Sigmoid colon (tissue), 7 donors: ENCODE measurements around the gene LMF1. TPM values are rescaled to one million over a fixed set of nuclear protein-coding genes. Genes with fewer than 3 reads are reported as not detected.

Source experiments
- DNase-seq: peaks from one replicate; pipeline ENCODE4 v3.0.0-alpha.2; 2019
- H3K27ac ChIP-seq, 4 donors: fragments of 200-600 bp; sonication (generic); one replicate each; pipeline ENCODE4 v1.5.1; 2016 to 2019; ENCODE audit warnings: mild to moderate bottlenecking in 1 of 4
- H3K27me3 ChIP-seq, 3 donors: fragments of 200-600 bp; sonication (generic); one replicate each; pipeline ENCODE4 v1.5.1; 2019; ENCODE audit warnings: mild to moderate bottlenecking in 1 of 3
- H3K36me3 ChIP-seq, 4 donors: fragments of 200-600 bp; sonication (generic); one replicate each; pipeline ENCODE4 v1.5.1; 2016 to 2019
- H3K4me1 ChIP-seq, 4 donors: fragments of 200-600 bp; sonication (generic); one replicate each; pipeline ENCODE4 v1.5.1; 2017 to 2019
- H3K4me3 ChIP-seq, 4 donors: fragments of 200-600 bp; sonication (generic); one replicate each; pipeline ENCODE4 v1.5.1; 2017 to 2019; ENCODE audit warnings: mild to moderate bottlenecking in 2 of 4, moderate library complexity in 1 of 4
- H3K9me3 ChIP-seq, 4 donors: fragments of 200-600 bp in 3 of 4; sonication (generic) in 3 of 4; one replicate each; pipeline versions ENCODE4 v1.5.1 to v1.6.1; 2013 to 2019
- EP300 ChIP-seq, 4 donors: sonication (generic); formaldehyde crosslinking; IDR thresholded peaks; one replicate each; pipeline ENCODE4 v1.6.1; 2017; ENCODE audit warnings: antibody characterized with exemption in 4 of 4
- POLR2A ChIP-seq, 2 donors: fragments of 450-650 bp; IDR thresholded peaks; one replicate each; pipeline ENCODE4 v1.6.1; 2016; ENCODE audit warnings: antibody characterized with exemption in 2 of 2, mild to moderate bottlenecking in 2 of 2, moderate library complexity in 2 of 2
- POLR2AphosphoS5 ChIP-seq, 4 donors: sonication (generic); formaldehyde crosslinking; IDR thresholded peaks; one replicate each; pipeline ENCODE4 v1.6.1; 2017; ENCODE audit warnings: antibody characterized with exemption in 4 of 4
- WGBS, 2 donors: extraction: QIAGEN DNeasy Blood & Tissue Kit; methylation state at CpG; one replicate each; pipeline ENCODE4 v1.1.7; 2013; 5-methylcytosine and 5-hydroxymethylcytosine counted together
- intact Hi-C: fragments of 100-400 bp; cut with DNase I; formaldehyde crosslinking; loops from one replicate; pipeline ENCODE4 v1.15.1; 2023
- polyA plus RNA-seq, 3 donors: library from polyadenylated mRNA; stranded (reverse); fragments of 200-250 nt; gene quantifications; one replicate each; pipeline ENCODE4 v1.2.3, GENCODE V29; 2013
- total RNA-seq, 4 donors: library from RNA; depleted of rRNA; stranded (reverse); fragments of >200 nt; gene quantifications; one replicate each; pipeline ENCODE4 v1.1.0, GENCODE V29; 2016
- TF ChIP-seq, protein P1 (sequence below), 4 experiments: fragments of 450-650 bp in 3 of 4; fragments of 200-600 bp in 1 of 4; IDR thresholded peaks; one replicate each; pipeline ENCODE4 v1.5.1; 2016 to 2019; ENCODE audit warnings: antibody characterized with exemption in 4 of 4, mild to moderate bottlenecking in 3 of 4, moderate library complexity in 2 of 4
- donor health status: healthy with polysubstance abuse.
- donor health status: Bipolar disorder and iron deficiency.
- donor health status: healthy.

LMF1 gene
- total and polyA plus RNA-seq, 7 donors: 1.2 to 34.1 (median 19.9) TPM

DNA sequence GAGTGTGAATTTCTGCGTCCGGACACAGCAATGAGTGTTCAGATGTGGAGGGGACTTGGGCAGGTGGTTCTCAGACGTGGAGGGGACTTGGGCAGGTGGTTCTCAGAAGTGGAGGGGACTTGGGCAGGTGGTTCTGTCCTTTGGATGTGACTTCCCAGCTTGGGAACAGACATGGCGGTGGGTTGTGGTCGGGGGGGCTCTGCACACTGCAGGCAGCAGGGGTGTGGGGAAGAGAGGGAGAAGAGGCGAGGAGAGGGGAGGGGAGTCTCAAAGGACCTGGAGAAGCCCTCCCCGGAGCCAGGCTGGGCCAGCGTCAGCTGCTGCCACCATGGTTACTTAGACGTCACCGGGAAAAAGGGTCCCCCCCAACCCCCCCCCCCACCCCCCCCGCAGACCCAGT lies 20.6 kb upstream of the LMF1 start:
- Histone ChIP-seq H3K9me3 (peaks cover 6 to 14% (median 11%) of the 10 kb centered on the region in 4 donors), H3K27me3 (peaks cover 0 to 42% (median 0%) of the 10 kb centered on the region in 3 donors), H3K4me3 (no peak overlapping the region), H3K4me1 (no peaks in the 10 kb centered on the region), H3K27ac (no peak overlapping the region), H3K36me3 (no peaks in the 10 kb centered on the region)
- 70 to 86% methylated on average over 10 of the region's 11 CpGs for WGBS, 2 donors
- DNase-seq: no peak
- no peak for TF ChIP-seq POLR2AphosphoS5 (IDR thresholded peaks at IDR 0.05)
- TF ChIP-seq, protein P1, sequence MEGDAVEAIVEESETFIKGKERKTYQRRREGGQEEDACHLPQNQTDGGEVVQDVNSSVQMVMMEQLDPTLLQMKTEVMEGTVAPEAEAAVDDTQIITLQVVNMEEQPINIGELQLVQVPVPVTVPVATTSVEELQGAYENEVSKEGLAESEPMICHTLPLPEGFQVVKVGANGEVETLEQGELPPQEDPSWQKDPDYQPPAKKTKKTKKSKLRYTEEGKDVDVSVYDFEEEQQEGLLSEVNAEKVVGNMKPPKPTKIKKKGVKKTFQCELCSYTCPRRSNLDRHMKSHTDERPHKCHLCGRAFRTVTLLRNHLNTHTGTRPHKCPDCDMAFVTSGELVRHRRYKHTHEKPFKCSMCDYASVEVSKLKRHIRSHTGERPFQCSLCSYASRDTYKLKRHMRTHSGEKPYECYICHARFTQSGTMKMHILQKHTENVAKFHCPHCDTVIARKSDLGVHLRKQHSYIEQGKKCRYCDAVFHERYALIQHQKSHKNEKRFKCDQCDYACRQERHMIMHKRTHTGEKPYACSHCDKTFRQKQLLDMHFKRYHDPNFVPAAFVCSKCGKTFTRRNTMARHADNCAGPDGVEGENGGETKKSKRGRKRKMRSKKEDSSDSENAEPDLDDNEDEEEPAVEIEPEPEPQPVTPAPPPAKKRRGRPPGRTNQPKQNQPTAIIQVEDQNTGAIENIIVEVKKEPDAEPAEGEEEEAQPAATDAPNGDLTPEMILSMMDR (IDR thresholded peaks at IDR 0.05): no peak
- TF ChIP-seq POLR2A (IDR thresholded peaks at IDR 0.05): no peak
- TF ChIP-seq EP300 (IDR thresholded peaks at IDR 0.05): no peak
- intact Hi-C loops: no loop called here

DNA sequence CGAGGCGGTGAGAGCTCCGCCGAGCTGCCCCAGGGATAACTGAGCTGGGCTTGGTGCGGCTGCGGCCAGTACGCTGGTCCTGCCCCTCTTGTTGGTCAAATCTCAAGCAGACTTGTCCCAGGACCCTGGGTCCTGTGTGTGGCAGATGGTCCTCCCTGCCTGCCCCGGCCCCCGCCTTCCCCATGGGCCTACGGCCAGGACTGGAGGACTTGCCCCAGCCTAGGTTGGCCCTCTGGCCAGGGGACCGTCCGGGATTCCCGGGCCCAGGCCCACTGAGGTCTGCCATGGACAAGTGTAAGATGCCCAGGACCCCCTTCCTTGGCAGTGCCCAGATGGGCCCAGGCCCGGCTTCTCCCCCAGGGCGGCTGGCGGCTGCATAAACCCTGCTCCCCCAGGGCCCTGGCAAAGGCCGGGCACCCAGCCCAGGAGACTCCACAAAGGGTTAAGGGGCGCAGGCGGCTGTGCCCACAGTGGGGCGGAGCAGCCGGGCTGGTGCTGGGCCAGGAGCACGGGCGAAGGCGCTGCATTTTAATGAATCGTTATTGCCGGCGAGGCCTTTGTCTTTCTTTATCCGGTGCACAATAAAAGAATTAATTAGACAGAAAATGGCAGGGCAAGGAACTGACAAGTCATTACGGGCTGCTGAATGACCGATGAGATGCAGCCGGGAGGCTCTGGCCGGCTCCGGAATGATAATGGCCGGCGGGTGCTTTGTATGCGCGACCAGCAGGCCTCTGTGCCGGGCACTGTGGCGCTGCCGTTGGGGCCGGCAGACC lies 19.9 kb upstream of the LMF1 start:
- peaks cover 6 to 11% (median 10%) of the 10 kb centered on the region in 4 donors for H3K9me3 ChIP-seq
- DNase-seq: no peak
- no peaks in the 10 kb centered on the region for H3K36me3 ChIP-seq
- 63 to 85% methylated on average over 41 of the region's 41 CpGs for WGBS, 2 donors
- H3K4me3 ChIP-seq: no peak overlapping the region
- H3K27ac ChIP-seq: no peak overlapping the region
- TF ChIP-seq EP300 (IDR thresholded peaks at IDR 0.05) (no peak), POLR2A (IDR thresholded peaks at IDR 0.05) (no peak)
- TF ChIP-seq, protein P1 (IDR thresholded peaks at IDR 0.05): no peak
- H3K4me1 ChIP-seq: no peaks in the 10 kb centered on the region
- H3K27me3 ChIP-seq: peaks cover 0 to 40% (median 0%) of the 10 kb centered on the region in 3 donors
- intact Hi-C loops: no loop called here

DNA sequence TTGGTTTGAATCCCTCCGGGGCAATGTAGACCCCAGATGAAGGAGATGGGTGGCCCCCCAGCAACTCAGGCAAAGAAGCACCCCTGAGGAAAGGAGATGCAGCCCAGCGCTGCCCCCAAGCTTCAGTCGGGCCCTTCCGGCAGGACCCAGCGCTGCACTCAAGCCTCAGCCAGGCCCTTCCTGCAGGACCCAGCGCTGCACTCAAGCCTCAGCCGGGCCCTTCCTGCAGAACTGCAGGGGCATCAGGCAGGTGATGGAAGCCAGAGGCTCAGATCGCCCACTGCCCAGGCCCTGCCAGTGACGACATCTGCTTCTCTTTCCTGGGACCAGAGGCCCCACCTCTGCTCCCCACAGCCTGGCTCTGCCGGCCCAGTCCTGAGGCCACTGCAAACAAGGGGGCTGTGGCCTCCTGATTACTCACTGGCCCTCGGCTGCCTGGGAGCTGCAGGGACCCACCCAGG lies 18.6 kb upstream of the LMF1 start:
- peaks cover 0 to 33% (median 0%) of the 10 kb centered on the region in 3 donors for H3K27me3 ChIP-seq
- 66 to 79% methylated on average over 11 of the region's 11 CpGs for WGBS, 2 donors
- no peaks in the 10 kb centered on the region for H3K4me1 ChIP-seq

DNA sequence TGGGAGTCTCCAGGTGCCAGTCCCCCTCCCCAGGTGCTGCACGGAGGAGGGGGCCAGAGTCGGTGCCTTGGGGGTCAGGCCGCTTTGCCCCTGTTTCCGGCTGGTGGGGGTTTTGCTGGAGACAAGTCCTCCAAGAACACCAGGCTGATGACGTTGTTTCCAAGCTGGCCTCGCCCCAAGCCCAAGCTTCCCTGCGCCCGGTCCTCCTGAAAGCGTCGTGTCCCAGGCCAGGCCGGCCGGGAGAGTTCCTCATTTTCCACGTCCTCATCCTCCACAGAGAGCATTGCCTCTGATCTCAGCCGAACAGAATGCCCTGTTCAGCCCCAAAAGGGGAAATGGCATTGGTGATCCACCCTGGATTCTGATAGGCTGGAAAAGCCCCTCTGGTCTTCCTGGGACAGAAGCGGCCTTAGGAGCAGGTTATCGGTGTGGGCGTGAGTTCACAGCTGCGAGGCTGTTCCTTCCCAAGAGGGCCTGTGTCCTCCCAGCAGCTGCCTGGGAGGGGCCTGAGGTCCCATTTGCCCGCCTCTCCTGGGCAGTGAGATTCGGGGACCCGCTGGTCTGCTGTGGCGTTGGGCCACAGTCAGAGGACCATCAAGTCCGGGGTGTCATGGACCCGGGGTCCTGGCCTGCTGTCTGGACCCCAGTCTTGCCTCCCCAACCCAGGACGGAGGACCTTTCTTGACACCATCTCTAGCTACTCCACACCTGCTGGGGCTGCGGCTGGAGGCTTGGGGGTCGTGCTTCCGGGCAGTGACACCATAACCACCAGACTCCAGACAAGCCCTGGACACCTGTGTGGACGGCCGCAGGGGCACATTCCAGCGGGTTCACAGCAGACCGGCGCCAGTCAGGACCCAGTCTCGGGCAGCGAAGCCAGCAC lies 17.9 kb upstream of the LMF1 start:
- Histone ChIP-seq H3K27me3 (peaks cover 0 to 37% (median 6%) of the 10 kb centered on the region in 3 donors), H3K4me3 (no peak overlapping the region), H3K4me1 (no peaks in the 10 kb centered on the region), H3K27ac (no peak overlapping the region), H3K36me3 (no peaks in the 10 kb centered on the region), H3K9me3 (no peaks in the 10 kb centered on the region)
- WGBS, 2 donors: 66 to 77% methylated on average over 35 of the region's 35 CpGs
- DNase-seq: no peak
- no peak for TF ChIP-seq POLR2AphosphoS5 (IDR thresholded peaks at IDR 0.05)
- no peak for TF ChIP-seq EP300 (IDR thresholded peaks at IDR 0.05)
- TF ChIP-seq, protein P1 (IDR thresholded peaks at IDR 0.05): no peak
- no peak for TF ChIP-seq POLR2A (IDR thresholded peaks at IDR 0.05)
- intact Hi-C loops: no loop called here

More for the DNA sequence above, 18.6 kb upstream of the LMF1 start:
- Histone ChIP-seq H3K9me3 (peaks cover 0 to 1% (median under 1%) of the 10 kb centered on the region in 4 donors), H3K27ac (no peak overlapping the region), H3K4me3 (no peak overlapping the region), H3K36me3 (no peaks in the 10 kb centered on the region)
- intact Hi-C loops: no loop called here
- DNase-seq: no peak
- TF ChIP-seq EP300 (IDR thresholded peaks at IDR 0.05) (no peak), POLR2A (IDR thresholded peaks at IDR 0.05) (no peak)
- TF ChIP-seq, protein P1 (IDR thresholded peaks at IDR 0.05): no peak
